BE2C (cell line): Measurements from ENCODE around the gene SLC39A11.

Experiments used
- DNase-seq: peaks from one replicate; pipeline ENCODE4 v3.0.0-alpha.2; 2020
- H3K27me3 ChIP-seq: fragments of 250-450 bp; sonication (Bioruptor Pico); 2 replicates; pipeline ENCODE4 v1.5.1; 2020; ENCODE audit warnings: mild to moderate bottlenecking
- H3K36me3 ChIP-seq: fragments of 250-450 bp; sonication (Bioruptor Pico); 2 replicates; pipeline ENCODE4 v1.5.1; 2020; ENCODE audit warnings: mild to moderate bottlenecking
- H3K4me1 ChIP-seq: fragments of 250-450 bp; sonication (Bioruptor Pico); 2 replicates; pipeline ENCODE4 v1.5.1; 2020
- H3K4me3 ChIP-seq: 2 replicates; pipeline ENCODE4 v1.5.1; 2011; ENCODE audit warnings: low read depth, low read length
- H3K9me3 ChIP-seq: fragments of 250-450 bp; sonication (Bioruptor Pico); 2 replicates; pipeline ENCODE4 v1.5.1; 2020
- TF ChIP-seq, protein P1 (sequence below): IDR thresholded peaks from 2 replicates; pipeline ENCODE4 v1.5.1; 2012; ENCODE audit warnings: mild to moderate bottlenecking, low read depth, low read length

SLC39A11 gene

DNA sequence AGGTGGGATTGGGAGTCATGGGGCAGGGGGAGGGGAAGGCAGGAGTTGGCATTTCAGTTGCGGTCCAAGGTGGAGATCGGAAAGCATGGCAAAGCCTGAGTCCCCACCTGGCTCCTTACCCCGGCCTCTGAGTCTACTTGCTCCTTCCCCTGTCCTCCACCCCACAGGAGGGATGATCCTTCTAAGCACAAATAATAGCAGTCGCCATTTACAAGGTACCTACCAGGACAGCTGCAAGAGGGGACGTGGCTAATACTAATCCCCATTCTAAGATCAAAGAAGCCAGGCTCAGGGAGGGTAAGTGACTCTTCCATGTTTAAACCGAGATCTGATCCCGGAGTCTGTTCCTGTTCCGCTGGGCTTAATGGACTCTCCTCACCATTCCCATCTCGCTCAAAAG lies 396.3 kb downstream of the SLC39A11 start:
- TF ChIP-seq, protein P1, sequence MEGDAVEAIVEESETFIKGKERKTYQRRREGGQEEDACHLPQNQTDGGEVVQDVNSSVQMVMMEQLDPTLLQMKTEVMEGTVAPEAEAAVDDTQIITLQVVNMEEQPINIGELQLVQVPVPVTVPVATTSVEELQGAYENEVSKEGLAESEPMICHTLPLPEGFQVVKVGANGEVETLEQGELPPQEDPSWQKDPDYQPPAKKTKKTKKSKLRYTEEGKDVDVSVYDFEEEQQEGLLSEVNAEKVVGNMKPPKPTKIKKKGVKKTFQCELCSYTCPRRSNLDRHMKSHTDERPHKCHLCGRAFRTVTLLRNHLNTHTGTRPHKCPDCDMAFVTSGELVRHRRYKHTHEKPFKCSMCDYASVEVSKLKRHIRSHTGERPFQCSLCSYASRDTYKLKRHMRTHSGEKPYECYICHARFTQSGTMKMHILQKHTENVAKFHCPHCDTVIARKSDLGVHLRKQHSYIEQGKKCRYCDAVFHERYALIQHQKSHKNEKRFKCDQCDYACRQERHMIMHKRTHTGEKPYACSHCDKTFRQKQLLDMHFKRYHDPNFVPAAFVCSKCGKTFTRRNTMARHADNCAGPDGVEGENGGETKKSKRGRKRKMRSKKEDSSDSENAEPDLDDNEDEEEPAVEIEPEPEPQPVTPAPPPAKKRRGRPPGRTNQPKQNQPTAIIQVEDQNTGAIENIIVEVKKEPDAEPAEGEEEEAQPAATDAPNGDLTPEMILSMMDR: no peak
- no peaks in the 10 kb centered on the region for H3K9me3 ChIP-seq
- no peaks in the 10 kb centered on the region for H3K27me3 ChIP-seq
- H3K4me1 ChIP-seq: peaks cover 24% of the 10 kb centered on the region
- peaks cover 5% of the 10 kb centered on the region; the same call in 1 of the 2 replicates for H3K36me3 ChIP-seq
- no peak overlapping the region for H3K4me3 ChIP-seq
- no peak for DNase-seq

DNA sequence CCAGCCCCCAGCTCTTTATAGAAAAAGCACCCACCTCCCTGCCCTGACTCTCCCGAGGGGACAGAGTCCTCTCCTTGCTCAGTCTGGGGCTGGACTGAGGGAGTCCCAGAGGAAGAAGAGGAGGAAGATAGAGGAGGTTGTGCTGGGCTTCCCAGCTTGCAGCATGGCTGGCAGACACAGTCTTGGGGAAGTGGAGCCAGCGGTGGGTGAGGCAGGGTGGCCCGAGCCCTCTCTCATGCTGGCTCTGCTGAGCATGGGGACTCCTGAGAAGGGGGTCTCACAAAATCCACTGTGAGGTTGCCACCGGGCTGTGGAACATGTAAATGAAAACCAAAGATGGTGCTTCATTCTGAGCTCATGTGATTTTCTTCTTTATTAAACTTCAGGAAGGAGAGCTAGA lies 398.5 kb downstream of the SLC39A11 start:
- TF ChIP-seq, protein P1: no peak
- Histone ChIP-seq H3K27me3 (no peaks in the 10 kb centered on the region), H3K9me3 (no peaks in the 10 kb centered on the region), H3K4me1 (peaks cover 11% of the 10 kb centered on the region), H3K4me3 (no peak overlapping the region), H3K36me3 (no peaks in the 10 kb centered on the region)
- no peak for DNase-seq

DNA sequence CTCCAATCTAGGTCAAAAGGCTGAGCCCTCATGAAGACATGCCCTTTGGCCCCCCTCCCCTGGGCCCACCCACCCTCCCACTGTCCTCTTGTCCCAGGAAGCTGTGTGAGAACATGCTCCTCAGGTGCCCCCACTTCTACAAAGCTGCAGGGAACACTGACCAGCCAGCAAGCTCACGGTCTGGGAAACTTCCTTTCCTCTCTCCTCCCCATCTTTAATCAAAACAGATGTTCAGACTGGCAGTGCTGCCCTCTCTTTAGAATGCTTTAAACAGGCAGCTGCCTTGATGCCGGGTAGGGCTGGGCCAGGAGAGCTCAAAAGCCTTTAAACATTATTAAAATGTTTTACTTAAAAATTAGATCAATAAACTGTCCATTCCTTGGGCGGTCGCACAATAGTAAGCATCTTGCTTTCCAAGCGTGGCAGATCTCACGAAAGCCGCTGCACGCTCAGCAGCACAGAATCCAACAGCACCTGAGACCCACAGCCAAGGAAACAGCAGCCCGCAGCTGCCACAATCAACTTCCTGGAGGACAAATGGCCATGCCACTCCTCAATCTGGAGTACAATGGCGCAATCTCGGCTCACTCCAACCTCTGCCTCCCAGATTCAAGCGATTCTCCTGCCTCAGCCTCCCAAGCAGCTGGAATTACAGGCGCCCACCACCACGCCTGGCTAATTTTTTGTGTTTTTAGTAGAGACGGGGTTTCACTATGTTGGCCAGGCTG lies 399.2 kb downstream of the SLC39A11 start:
- H3K27me3 ChIP-seq: no peaks in the 10 kb centered on the region
- TF ChIP-seq, protein P1: no peak
- no peaks in the 10 kb centered on the region for H3K9me3 ChIP-seq
- H3K4me3 ChIP-seq: no peak overlapping the region
- no peaks in the 10 kb centered on the region for H3K36me3 ChIP-seq
- H3K4me1 ChIP-seq: peaks cover 7% of the 10 kb centered on the region
- DNase-seq: no peak

DNA sequence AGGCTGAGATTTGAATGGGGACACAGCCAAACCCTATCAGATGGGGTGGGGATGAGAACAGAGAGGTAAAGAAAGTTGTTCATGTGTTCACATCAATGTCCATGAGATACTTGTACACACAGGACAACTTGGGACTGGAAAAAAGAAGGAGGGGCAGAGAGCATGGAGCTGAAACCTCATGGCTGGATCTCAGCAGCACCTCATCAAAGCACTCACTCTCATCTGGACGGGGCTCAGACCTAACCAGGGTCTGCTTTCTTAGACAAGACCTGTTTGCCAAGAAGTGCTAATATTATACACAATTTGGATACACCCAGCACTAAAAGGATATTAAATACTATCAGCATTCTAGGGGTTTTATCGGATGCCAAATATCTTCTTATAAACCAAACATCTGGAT lies 399.8 kb downstream of the SLC39A11 start:
- peaks cover 7% of the 10 kb centered on the region for H3K4me1 ChIP-seq
- H3K4me3 ChIP-seq: no peak overlapping the region
- H3K27me3 ChIP-seq: no peaks in the 10 kb centered on the region
- TF ChIP-seq, protein P1: no peak
- no peak for DNase-seq
- no peaks in the 10 kb centered on the region for H3K9me3 ChIP-seq
- H3K36me3 ChIP-seq: no peaks in the 10 kb centered on the region

DNA sequence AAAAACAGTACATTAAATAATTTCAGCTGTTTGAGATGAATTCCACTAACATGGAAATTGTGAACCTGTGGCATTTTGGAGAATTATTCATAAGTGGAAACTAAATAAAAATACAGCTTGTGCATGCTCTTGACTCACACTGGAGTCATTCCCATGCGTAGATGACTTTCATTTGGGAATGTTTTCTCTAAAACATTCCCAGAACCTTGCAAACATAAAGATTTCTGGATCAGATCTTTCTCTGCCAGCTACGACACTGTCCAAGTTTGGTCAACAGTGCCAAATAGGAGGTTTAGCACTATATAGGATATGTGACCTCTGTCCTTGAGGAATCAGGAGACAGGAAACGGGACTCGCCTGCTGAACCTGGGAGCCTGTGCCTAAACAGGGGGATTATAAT lies 400.9 kb downstream of the SLC39A11 start:
- TF ChIP-seq, protein P1: no peak
- Histone ChIP-seq H3K27me3 (no peaks in the 10 kb centered on the region), H3K36me3 (no peaks in the 10 kb centered on the region), H3K4me3 (no peak overlapping the region), H3K4me1 (peaks cover 3% of the 10 kb centered on the region), H3K9me3 (no peaks in the 10 kb centered on the region)
- no peak for DNase-seq

DNA sequence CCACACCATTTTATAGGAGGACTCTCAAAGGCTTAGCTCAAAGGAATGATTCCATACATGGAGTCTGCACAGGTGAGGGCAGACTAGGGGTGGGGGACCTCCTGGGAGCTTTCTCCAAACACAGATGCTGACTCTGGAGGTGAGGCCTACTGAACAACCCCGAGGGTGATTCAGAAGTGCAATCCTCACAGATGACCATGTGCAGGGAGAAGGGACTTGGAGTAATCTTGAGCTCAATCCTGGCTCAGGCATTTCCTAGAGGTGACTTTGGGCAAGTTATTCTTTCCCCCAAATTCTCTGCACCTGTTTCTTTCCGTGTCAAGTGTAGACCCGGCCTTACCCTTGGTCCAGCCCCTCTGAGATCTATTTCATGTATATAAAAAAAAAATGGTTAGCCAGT lies 401.5 kb downstream of the SLC39A11 start:
- H3K36me3 ChIP-seq: no peaks in the 10 kb centered on the region
- DNase-seq: no peak
- no peak overlapping the region for H3K4me3 ChIP-seq
- no peaks in the 10 kb centered on the region for H3K27me3 ChIP-seq
- H3K9me3 ChIP-seq: no peaks in the 10 kb centered on the region
- peaks cover 3% of the 10 kb centered on the region for H3K4me1 ChIP-seq
- TF ChIP-seq, protein P1: no peak
